Measurements from ENCODE around the gene KLK14.

Gene KLK14

GRCh38 chr19:51119611-51120010, 36.9 kb upstream of the KLK14 start:
- Histone ChIP-seq H3K4me1 (ENCODE audit: control insufficient read depth, insufficient read depth, low read length) (no peaks in the 10 kb centered on the region), H3K36me3 (ENCODE audit: control insufficient read depth in 2 of 2, insufficient read depth in 1 of 2, low read length in 2 of 2) (no peaks in the 10 kb centered on the region), H3K4me3 (ENCODE audit: low read depth, low read length) (no peak overlapping the region), H3K9me3 (ENCODE audit: control insufficient read depth, insufficient read depth, low read depth, low read length) (no peaks in the 10 kb centered on the region), H3K27ac (ENCODE audit: extremely low read depth, low read depth, low read length) (no peak overlapping the region)
- TF ChIP-seq ZNF157 (tag by site-specific recombination; IDR thresholded peaks at IDR 0.05) (no peak), KLF1 (tag by site-specific recombination; IDR thresholded peaks at IDR 0.05) (no peak)
- ChIA-PET POLR2A (no interaction called here), CTCF (no interaction called here)

GRCh38 chr19:51119101-51119500, 36.4 kb upstream of the KLK14 start:
- POLR2A ChIA-PET: no interaction called here
- Histone ChIP-seq H3K36me3 (ENCODE audit: control insufficient read depth in 2 of 2, insufficient read depth in 1 of 2, low read length in 2 of 2) (no peaks in the 10 kb centered on the region), H3K27ac (ENCODE audit: extremely low read depth, low read depth, low read length) (no peak overlapping the region), H3K9me3 (ENCODE audit: control insufficient read depth, insufficient read depth, low read depth, low read length) (no peaks in the 10 kb centered on the region), H3K4me3 (ENCODE audit: low read depth, low read length) (no peak overlapping the region), H3K4me1 (ENCODE audit: control insufficient read depth, insufficient read depth, low read length) (no peaks in the 10 kb centered on the region)
- CTCF ChIA-PET: interaction anchor here (1.8 kb wide), 1 partner anchor 23 kb away, joined by 4 read pairs; no protein-coding TSS in a partner anchor
- TF ChIP-seq ZNF398 (tag by site-specific recombination; IDR thresholded peaks at IDR 0.05): 0 out of 2 replicates have a peak, but pooled peaks have one; percentile 18
- no peak for TF ChIP-seq PRDM1 (tag by site-specific recombination; IDR thresholded peaks at IDR 0.05)

- no peaks in the 10 kb centered on the region for H3K36me3 ChIP-seq (ENCODE audit: control insufficient read depth in 2 of 2, insufficient read depth in 1 of 2, low read length in 2 of 2)
- POLR2A ChIA-PET: no interaction called here
- CTCF ChIA-PET: no interaction called here
- H3K4me3 ChIP-seq (ENCODE audit: low read depth, low read length): no peak overlapping the region
- H3K27ac ChIP-seq (ENCODE audit: extremely low read depth, low read depth, low read length): no peak overlapping the region
- no peaks in the 10 kb centered on the region for H3K4me1 ChIP-seq (ENCODE audit: control insufficient read depth, insufficient read depth, low read length)
- H3K9me3 ChIP-seq (ENCODE audit: control insufficient read depth, insufficient read depth, low read depth, low read length): no peaks in the 10 kb centered on the region
- no peak for TF ChIP-seq ZNF585B (tag by site-specific recombination; IDR thresholded peaks at IDR 0.05)
- TF ChIP-seq TRIM28 (IDR thresholded peaks at IDR 0.05; ENCODE audit: borderline replicate concordance, low read length): no peak
- no peak for TF ChIP-seq ZNF174 (tag by site-specific recombination; IDR thresholded peaks at IDR 0.05)
- no peak for TF ChIP-seq ZNF610 (tag by site-specific recombination; IDR thresholded peaks at IDR 0.05; ENCODE audit: borderline replicate concordance)
- TF ChIP-seq BCL11B (tag by site-specific recombination; IDR thresholded peaks at IDR 0.05; ENCODE audit: low read depth): no peak
- TF ChIP-seq ZSCAN23 (tag by site-specific recombination; IDR thresholded peaks at IDR 0.05): no peak
- TF ChIP-seq SETDB1 (IDR thresholded peaks at IDR 0.05; ENCODE audit: insufficient read length, low read length): no peak
- no peak for TF ChIP-seq KLF7 (tag by site-specific recombination; IDR thresholded peaks at IDR 0.05; ENCODE audit: borderline replicate concordance)
- no peak for TF ChIP-seq HOXA7 (CRISPR knock-in tag; IDR thresholded peaks at IDR 0.05; ENCODE audit: borderline replicate concordance)
- TF ChIP-seq KLF16 (tag by site-specific recombination; IDR thresholded peaks at IDR 0.05): no peak
Measured at GRCh38 chr19:51116736-51117286, 34.1 kb upstream of the KLK14 start.

- ChIA-PET CTCF (interaction anchor here (0.6 to 1.0 kb wide), 2 partner anchors 19 to 1987 kb away, joined by 3 to 6 read pairs; no protein-coding TSS in a partner anchor), POLR2A (no interaction called here)
- Histone ChIP-seq H3K4me3 (ENCODE audit: low read depth, low read length) (no peak overlapping the region), H3K36me3 (ENCODE audit: control insufficient read depth in 2 of 2, insufficient read depth in 1 of 2, low read length in 2 of 2) (no peaks in the 10 kb centered on the region), H3K27ac (ENCODE audit: extremely low read depth, low read depth, low read length) (no peak overlapping the region), H3K4me1 (ENCODE audit: control insufficient read depth, insufficient read depth, low read length) (no peaks in the 10 kb centered on the region), H3K9me3 (ENCODE audit: control insufficient read depth, insufficient read depth, low read depth, low read length) (no peaks in the 10 kb centered on the region)
- TF ChIP-seq ZNF148 (tag by site-specific recombination; IDR thresholded peaks at IDR 0.05; ENCODE audit: borderline replicate concordance) (no peak), PRDM1 (tag by site-specific recombination; IDR thresholded peaks at IDR 0.05) (peak; percentile 42; the same call in 1 of the 2 replicates)
Measured at GRCh38 chr19:51114087-51114729, 31.5 kb upstream of the KLK14 start.

Measured in HEK293 (cell line).